NCI-H1092 (cell line): ENCODE data around the gene RIC3.

ENCODE experiments used
- DNase-seq: peaks from one replicate; lab custom pipeline; 2025; lab: John Stamatoyannopoulos, UW

Gene RIC3, protein sequence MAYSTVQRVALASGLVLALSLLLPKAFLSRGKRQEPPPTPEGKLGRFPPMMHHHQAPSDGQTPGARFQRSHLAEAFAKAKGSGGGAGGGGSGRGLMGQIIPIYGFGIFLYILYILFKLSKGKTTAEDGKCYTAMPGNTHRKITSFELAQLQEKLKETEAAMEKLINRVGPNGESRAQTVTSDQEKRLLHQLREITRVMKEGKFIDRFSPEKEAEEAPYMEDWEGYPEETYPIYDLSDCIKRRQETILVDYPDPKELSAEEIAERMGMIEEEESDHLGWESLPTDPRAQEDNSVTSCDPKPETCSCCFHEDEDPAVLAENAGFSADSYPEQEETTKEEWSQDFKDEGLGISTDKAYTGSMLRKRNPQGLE

DNA sequence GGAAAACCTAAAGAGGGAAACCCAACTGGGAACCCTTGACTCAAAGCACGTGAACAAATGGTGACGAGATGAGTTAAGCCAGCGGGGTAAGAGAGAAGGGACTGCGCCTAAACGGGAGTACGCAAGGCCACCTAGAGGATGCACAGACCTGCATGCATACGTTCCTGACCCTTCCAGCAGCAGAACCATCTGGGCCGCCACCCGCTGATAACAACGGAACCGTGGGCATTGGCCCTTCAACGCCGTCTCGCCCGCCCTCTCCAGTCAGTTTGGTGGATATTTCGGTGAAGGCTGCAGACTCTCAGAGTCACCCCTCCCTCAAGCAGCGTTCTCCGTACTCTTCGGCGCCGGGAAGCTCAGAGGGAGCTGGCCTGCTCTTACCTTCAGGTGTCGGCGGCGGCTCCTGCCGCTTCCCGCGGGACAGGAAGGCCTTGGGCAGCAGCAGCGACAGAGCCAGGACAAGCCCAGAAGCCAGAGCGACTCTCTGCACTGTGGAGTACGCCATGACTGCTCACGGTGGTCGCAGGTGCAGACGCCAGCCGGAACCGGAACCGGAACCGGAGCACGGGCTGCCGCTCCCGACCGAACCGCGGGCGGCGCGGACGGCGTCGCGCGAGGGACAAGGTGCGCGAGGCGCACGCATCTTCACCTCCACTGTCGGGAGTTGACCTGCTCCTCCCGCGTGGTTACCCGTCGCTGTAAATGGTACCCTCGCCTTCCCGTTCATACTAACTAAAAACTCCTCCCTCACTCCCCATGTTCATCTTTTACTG, at the start of gene RIC3:
TSS of gene RIC3 (minus strand) at position 541 of the 773 bp plus-strand sequence. CDS start at position 505, 36 bp downstream.
- peak; percentile 66 for DNase-seq

DNA sequence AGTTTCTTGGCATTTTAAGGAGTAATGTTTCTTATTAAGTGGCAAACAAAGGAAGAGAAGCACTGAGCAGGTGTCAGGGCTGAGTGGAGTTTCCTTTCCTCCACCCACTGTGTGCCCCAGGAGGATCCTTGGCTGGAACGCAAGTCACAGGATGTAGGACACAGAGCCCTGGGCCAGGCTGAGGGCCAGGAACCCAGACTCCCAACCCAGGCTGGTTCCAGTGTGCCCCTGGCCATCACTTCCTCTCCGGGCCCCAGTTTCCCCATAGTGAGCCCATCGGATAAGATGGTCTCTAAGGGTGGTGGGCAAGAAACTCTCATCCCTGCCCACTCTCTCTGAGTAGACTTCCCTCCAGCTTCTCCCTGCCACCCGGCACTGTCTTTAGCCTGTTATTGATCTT, 49.6 kb upstream of the RIC3 start:
- no peak for DNase-seq

DNA sequence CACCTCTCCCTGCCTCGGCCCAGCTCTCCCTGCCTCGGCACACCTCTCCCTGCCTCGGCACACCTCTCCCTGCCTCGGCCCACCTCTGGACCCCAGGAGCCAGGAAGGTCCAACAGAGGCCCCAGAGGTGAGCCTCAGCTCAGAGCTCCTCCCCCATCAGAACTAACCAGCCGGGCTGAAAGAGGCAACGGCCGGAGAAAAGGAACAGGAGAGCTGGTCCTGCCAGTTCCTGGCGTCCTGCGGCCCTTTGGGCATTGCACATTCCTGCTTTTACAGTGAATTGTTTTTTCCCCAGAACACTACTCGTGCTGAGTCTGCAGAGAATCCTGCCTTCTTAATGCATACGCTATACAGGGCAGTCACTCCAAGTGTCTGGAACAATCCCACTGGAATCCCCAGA, 49.1 kb upstream of the RIC3 start:
- DNase-seq = no peak

DNA sequence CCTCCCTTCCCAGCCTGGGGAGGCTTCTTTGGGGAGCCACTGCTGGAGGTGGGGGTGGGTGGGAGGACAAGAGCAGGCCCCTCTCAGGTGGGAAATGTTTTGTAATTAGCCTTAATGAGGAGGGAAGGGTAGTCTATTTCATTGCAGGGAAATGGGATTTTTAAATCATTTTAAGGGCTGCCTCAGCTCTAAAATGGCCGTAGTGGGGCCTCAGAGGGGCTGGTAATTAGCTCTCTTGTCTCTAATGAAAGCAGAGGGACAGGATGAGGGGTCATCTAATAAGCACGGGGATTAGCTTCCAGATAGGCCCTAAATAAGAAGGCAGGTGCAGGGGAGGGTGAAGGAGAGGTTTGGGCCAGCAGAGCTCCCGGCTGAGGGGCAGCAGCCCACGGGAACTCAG, 48.3 kb upstream of the RIC3 start:
- no peak for DNase-seq

DNA sequence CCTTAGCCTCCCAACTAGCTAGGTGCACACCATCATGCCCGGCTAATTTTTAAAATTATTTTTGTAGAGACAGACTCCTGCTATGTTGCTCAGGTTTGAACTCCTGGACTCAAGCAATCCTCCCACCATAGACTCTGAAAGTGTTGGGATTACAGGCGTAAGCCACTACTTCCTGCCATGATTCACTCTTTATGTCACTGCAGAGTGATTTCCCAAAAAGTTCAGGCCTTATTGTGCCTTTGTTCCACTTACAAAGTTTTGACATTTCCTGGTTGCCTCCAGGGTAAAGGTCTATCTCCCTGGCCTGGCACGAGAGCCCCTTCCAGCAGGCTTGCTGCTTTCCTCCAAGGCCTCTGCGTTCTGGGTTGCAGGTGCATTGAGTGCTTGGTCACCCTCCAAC, 44.6 kb upstream of the RIC3 start:
- no peak for DNase-seq

DNA sequence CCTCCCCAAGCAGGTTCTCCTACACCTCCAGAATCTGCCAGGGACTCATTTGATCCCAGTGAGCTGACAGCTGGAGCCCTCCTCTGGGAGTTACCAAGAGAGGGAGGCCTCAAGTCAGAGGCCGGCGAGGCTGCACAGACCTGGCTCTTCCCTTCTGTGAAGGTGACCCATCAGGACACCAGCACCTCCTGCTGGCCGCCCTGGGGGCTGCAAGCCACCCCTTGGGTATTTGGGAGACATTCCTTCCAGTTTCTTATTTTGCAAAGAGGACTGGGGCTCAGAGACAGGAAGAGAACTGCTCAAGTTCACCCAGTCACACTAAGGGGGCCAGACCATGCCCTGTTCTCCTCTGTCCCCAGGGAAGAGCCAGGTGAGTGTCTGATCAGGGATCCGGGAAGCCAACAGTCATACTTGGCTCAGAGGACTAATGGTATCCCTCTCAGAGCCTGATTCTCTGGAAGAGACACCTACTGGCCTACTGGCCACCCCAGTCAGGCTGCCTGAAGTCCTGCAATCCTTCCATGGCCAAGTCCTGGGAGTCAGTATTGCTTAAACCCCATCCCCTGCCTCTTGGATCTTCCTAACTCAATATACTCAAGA, 40.5 kb upstream of the RIC3 start:
- no peak for DNase-seq

DNA sequence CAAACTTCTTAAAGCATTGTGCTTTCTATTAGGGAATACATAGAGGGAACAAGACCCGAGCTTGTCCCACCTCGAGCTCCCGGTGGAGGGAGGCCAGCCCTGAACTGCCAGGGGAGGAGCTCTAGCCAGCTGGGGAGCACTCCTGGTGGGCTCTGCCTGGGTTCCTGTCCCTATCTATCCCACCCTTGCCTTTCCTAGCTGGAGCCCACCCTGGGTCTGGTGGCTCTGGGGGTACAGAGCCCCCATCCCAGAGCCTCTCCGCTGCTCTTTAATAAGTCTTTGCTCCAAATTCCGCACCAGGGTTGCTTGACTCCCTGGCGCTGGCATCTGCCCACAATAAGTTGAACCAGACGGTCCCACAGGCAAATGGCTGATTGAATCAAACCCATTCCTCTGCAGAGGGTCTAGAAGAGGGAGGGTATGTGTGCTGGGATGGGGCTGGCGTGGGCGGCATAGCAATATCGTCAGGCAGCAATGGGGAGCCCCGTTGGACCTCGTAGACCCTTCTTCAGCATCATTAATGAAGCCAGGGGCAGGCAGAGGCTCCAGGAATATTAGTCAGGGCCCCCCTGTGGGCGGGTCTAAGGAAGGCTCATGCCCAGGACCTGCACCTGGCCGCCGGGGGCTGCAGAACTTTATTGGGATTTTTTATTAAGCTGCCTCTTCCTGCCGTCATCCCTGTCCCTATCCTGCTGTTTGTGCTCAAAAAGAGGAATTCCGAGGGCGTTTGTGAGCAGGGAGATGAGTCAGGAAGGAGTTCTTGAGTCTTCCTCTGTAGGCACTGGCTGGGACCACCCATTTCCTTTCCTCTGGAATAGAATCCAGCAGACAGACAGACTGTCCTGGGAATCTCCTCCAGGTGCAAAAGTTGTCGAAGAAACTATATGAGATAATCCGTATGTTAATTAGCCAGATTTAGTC, 38.5 kb upstream of the RIC3 start:
- DNase-seq = no peak

DNA sequence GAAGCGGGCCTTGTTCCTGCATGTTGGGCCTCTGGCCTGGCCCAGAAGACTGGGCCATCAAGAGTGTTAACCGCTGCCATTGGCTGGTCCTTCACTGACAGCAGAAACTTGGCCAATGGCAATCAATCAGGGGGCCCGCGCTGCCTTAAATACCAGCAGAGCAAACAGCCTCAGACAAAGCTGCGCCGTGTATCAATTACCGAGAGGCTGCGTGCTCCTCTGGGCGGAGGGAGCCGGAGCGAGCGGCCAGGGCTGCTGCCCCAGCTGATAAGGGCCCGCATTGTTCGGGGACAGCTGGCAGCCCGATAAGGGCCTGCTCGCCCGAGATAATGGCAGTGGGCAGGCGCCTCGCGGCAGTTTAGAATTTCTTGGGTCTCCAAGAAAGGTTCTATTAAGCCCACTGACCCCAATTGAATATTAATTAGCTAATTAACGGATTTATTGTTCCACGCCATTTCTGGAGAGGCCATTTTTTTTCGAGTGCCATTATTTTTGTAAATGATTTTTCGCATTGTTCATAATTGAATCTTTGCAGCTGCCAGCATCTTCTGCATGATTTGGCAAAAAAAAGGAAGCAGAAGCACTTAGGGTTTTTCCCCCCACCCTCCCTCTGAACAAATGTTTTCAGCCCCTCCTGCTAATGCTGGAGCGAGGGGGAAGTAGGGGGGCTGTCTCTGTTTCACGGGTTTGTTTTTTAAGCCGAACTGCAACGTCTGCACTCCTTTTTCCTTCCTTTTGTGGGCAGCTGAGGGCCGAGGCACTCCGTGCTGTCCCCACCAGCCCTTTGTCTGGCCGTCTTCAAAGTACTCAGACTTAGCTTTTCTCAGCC, 37.6 kb upstream of the RIC3 start:
- peak; percentile 89 for DNase-seq

DNA sequence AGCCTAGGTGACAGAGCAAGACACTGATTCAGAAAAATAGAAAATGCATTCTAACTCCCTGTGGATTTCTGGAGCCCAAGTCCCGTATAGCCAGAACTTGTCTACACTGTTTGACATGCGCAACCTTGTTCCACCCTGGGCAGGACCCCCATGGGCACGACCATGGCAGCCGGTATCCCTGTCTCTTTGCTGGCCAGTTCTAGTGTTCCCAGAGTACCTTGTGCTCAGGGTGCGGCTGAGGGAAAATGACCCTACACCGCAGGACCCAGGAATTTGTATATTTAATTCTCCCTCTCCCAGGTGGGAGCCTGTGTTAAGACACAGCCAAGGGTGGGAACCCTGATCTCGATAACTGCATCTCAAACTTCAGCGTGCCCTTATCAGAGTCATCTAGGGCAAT, 36.7 kb upstream of the RIC3 start:
- no peak for DNase-seq

DNA sequence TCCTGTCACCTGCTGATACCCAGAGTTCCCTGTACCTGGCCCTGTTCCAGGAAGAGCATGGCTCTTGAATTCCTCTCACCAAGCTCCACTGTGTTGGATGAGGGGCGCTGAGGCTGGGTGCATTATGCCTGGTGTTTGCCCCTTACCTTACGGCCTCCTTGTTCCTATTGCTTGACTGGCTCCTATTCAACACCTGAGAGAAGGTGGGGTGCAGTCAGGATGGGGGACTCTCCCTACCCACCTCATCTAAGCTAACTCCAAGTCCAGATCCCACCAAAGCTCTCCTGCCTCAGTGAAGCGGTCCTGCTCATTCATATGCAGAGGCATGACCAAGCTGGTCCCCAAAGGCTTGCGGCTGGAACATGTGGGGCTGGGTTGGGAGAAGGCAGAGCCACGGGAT, 35.8 kb upstream of the RIC3 start:
- DNase-seq = no peak

DNA sequence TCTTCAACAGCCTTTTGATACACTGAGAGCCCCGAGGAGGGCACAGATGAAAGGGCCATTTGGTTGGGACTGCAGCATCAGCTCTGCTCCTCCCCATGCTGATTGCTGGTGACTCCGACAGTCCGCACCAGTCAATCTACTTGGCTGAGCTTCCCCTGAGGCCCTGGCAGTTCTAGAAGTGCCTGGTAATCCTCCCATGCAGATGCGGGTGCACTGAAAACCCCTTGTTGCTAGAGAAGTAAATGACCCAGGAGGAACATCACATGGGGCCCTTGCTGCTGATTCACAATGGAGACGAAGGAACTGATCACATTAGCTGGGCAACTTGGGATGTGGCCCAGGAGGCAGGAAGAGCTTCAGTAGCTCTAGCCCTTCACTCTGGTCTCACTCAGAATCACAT, 35.2 kb upstream of the RIC3 start:
- no peak for DNase-seq

DNA sequence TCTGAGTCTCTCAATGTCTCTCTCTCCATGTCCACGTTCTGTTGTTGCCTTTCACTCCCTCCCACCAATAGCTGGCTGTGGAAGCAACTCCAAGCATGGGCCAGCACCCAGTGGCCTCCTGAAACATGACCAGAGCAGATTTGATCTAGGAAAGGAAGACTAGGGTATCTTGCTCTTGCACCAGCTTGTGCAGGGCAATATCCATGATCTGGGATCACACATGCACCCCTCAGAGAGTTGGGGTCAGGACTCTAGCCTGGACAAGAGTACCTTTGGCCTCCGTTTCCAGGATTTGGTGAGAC, 34.5 kb upstream of the RIC3 start:
- no peak for DNase-seq

DNA sequence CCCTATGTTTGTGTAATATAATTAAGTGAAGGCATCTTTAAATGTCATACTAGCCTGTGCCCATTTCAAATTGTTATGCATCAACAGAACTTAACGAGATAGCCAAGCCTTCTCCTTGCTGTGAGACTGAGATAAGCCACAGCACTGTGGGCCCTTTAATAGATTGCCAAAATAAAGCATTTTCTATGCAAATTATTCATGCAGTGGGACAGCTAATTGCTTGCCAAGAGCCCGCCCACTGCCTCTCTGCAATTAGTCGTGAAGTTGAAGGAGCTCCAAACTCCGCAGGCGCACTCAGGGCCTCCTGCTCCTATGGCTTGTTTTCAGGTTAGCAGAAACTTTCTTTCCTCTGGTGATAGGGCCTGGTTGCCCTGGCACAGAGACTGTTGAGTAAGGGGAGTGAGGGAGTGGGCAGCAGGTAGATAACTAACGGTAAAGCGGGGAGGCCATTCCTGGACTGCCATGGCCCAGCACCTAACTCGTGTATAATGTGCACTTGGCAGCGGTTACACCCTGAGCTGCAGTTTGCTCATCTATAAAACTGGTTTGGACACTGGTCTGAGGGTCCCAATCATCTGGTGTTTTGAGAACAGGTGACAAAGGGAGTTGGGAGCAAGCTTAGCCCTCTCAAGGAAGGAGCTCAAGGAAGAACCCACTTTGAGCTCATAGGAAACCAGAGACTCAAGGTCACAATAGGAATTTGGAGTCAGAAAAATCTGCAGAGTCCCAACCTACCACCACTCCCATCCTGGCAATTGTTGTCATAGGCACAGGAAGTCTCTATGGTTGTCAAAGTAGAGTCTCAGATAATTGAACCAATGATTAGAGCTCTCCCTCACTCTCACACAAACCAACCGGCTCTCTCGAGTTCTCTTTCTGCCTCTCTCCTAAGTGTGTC, 33.9 kb upstream of the RIC3 start:
- no peak for DNase-seq

DNA sequence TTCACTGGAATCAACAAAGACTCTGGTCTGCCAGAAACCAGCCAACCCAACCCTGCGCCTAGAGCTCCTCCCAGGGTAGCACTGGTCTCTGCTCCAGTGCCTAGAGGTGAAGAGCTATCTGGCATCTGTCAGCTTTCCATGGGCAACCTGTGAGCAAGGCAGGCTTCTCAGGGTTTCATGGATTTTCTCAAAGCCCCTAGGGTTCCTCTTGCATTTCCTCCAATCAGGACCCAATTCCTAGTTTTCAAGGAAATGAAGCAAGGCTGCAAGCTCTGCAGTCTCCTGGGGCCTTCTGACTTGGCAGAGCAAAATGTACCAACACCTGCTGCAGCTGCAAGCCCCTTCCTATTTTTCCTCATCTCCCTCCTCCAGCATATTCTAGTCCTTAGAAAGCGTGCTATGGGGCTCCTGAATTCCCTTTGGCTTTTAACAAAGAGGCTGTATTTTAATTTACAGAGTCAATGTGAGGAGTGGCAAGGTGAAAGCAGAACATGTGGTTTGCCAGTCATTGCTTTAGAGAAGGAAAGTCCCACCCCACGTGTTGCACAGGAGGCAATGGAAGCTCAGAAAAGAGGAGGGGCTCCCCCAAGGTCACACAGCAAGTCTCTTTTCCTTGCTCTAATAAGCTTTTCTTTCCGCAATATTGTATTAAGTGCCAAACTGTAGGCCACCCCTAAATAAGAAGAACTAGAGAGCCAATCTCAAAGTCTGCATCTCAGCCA, 33.0 kb upstream of the RIC3 start:
- no peak for DNase-seq

DNA sequence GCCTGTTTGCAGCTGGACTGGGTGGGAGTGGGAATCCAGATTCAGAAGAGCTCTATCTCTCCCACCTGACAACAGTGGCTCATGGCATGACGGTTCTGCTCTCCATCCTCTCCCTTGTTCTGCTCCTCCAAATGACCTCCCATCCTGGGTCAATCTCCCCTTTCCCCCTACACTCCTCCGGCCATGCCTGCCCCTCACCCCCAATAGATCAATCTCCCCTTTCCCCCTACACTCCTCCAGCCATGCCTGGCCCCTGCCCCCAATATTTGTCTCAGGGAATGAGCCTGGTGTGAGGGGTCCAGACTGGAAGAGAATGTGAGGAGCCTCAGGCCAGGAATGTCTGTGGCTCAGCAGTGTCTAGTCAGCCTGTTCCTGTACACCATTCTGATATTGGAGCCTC, 30.9 kb upstream of the RIC3 start:
- no peak for DNase-seq

DNA sequence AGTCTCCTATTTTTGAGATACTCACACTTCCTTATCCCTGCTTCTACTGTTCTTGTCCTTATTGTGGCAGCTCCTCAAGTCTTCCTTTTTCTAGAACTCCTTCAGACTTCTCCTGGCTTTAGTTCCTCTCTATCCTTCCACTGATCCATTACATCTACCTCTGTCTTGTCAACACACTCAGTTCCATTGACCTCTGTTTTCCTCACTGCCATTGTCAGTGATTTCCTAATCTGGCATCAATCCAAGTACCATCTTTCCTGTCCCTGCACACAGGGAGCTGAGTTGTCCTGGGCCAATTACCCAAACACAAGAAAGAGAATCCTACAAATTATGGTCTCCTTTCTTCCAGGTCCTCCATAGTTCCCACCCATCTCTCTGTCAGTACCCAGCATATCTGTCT, 27.9 kb upstream of the RIC3 start:
- DNase-seq = no peak

DNA sequence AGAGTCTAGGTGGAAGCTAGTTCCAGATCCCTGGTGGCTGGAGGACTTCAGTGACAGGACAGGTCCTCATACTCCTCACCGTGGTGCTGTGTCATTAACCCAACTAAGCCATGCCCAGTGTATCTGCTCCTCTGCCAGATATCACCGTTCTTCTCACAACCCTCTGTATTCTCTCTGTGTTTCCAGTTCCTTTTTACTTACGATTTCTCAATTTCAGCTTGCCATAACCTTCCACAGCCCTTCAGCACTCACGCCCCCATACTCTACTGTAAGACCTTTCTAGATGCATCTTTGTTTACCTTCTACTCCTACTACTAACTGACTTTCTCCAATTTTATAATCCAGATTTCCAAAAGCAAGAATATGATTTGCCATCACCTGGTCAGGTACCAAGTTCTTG, 26.1 kb upstream of the RIC3 start:
- no peak for DNase-seq

DNA sequence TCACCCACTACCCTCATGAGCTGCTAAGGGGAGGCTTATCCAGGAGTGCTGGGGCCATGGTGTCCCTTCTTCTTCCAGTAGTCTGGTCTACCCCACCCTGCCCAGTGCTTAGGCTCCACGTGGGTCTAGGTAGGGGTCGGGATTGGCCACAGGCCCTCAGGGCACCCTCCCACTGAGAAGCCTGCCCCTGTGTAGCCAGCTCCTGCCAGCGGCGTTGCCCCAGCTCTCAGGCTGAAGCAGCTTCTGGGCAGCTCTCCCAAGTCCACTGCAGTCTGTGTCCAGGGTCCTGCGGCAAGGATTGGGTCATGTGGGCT, 24.0 kb upstream of the RIC3 start:
- no peak for DNase-seq

DNA sequence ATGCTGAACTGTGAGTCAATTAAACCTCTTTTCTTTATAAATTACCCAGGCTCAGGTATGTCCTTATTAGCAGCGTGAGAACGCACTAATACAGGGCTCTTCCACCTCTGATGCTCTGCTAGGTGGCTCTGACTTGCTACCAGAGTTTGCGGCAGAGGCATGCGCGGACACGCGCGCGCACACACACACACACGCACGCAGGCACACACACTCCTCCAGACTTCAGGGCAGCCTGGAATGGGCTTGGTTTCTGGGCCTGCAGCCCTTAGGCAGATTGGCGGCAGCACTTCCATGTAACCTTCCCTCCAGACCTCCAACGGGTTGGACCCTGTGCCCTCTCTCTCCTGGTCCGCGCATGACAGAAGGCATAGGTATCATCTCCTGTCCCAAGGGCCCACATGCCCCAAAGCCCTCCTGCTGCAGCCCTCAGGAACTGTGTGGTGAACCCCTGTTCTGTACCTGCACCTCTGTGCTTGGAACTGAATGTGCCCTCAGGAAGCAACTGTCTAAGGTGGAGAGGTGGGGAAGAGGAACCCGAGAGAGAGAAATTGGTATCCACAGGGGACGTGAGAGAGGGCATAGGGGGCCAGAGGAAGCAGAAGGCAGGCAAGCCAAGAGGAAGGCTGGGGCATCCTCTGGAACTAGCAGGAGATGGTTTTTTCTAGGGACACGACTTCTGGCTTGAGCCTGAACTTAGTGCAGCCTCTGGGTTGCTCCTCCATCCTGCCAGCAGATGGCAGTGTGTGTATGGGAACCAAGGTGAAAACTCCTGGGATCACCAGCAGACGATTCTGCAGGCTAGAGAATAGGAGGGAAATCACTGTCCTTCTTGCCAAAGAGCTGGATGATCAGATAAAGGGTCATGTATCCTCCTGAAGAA, 23.4 kb upstream of the RIC3 start:
- peak; percentile 82 for DNase-seq
